Panc1 (cell line): ENCODE measurements around the gene METTL22.

Experiments
- CTCF ChIP-seq: fragments of 450-650 bp; IDR thresholded peaks from 2 replicates; pipeline ENCODE4 v1.5.1; 2017; ENCODE audit warnings: mild to moderate bottlenecking
- POLR2AphosphoS5 ChIP-seq: IDR thresholded peaks from 2 replicates; pipeline ENCODE4 v1.6.1; 2012; ENCODE audit warnings: mild to moderate bottlenecking, low read depth, low read length, moderate library complexity
- REST ChIP-seq, 2 experiments: IDR thresholded peaks; 2 replicates each; pipeline ENCODE4 v1.6.1; 2011 to 2012; ENCODE audit warnings: low read depth in 2 of 2, control low read depth in 1 of 2, low read length in 1 of 2, mild to moderate bottlenecking in 1 of 2, moderate library complexity in 1 of 2; ENCODE audit not compliant: insufficient read depth in 1 of 2
- TCF7L2 ChIP-seq: IDR thresholded peaks from 2 replicates; pipeline ENCODE4 v1.6.1; 2011; ENCODE audit warnings: mild to moderate bottlenecking, low read depth, low read length, inconsistent platforms

- TF ChIP-seq POLR2AphosphoS5 = no peak
- no peak for TF ChIP-seq CTCF
- TF ChIP-seq REST (IDR thresholded peaks at IDR 0.05; ENCODE audit: insufficient read depth in 1 of 2, low read depth in 2 of 2, low read length in 1 of 2) = no peak
- no peak for TF ChIP-seq TCF7L2
These were observed 8.9 kb downstream of the METTL22 start for GRCh38 chr16:8630255-8630953.
